ENCODE results near the gene SIRPB2.

Gene SIRPB2

GRCh38 chr20:1491281-1491840 lies at the start of gene SIRPB2:
Gene SIRPB2, minus strand, starts transcription at chr20:1491420. Its CDS starts 61 bp downstream, at chr20:1491359.
- no peak for DNase-seq (ENCODE audit: low read depth)

GRCh38 chr20:1539816-1540419 lies 48.7 kb upstream of the SIRPB2 start:
- no peak for DNase-seq (ENCODE audit: low read depth)

GRCh38 chr20:1538655-1539054 lies 47.4 kb upstream of the SIRPB2 start:
- no peak for DNase-seq (ENCODE audit: low read depth)

- DNase-seq (ENCODE audit: low read depth): no peak
Measured at GRCh38 chr20:1537731-1538058, 46.5 kb upstream of the SIRPB2 start.

GRCh38 chr20:1536893-1537730 lies 45.9 kb upstream of the SIRPB2 start:
- DNase-seq (ENCODE audit: low read depth): no peak

- no peak for DNase-seq (ENCODE audit: low read depth)
Measured at GRCh38 chr20:1535420-1536175, 44.4 kb upstream of the SIRPB2 start.

GRCh38 chr20:1534526-1534925 lies 43.3 kb upstream of the SIRPB2 start:
- no peak for DNase-seq (ENCODE audit: low read depth)

GRCh38 chr20:1533059-1533458 lies 41.8 kb upstream of the SIRPB2 start:
- no peak for DNase-seq (ENCODE audit: low read depth)

GRCh38 chr20:1528811-1529210 lies 37.6 kb upstream of the SIRPB2 start:
- no peak for DNase-seq (ENCODE audit: low read depth)

- no peak for DNase-seq (ENCODE audit: low read depth)
Measured at GRCh38 chr20:1527923-1528322, 36.7 kb upstream of the SIRPB2 start.

- no peak for DNase-seq (ENCODE audit: low read depth)
Measured at GRCh38 chr20:1526896-1527295, 35.7 kb upstream of the SIRPB2 start.

- no peak for DNase-seq (ENCODE audit: low read depth)
Measured at GRCh38 chr20:1526310-1526709, 35.1 kb upstream of the SIRPB2 start.

GRCh38 chr20:1524004-1524403 lies 32.8 kb upstream of the SIRPB2 start:
- DNase-seq (ENCODE audit: low read depth): no peak

- DNase-seq (ENCODE audit: low read depth): no peak
Measured at GRCh38 chr20:1517010-1517409, 25.8 kb upstream of the SIRPB2 start.

GRCh38 chr20:1513801-1514200 lies 22.6 kb upstream of the SIRPB2 start:
- DNase-seq (ENCODE audit: low read depth): no peak

GRCh38 chr20:1509237-1509636 lies 18.0 kb upstream of the SIRPB2 start:
- no peak for DNase-seq (ENCODE audit: low read depth)

- DNase-seq (ENCODE audit: low read depth): no peak
Measured at GRCh38 chr20:1508574-1508973, 17.4 kb upstream of the SIRPB2 start.

GRCh38 chr20:1507276-1507675 lies 16.1 kb upstream of the SIRPB2 start:
- no peak for DNase-seq (ENCODE audit: low read depth)

- no peak for DNase-seq (ENCODE audit: low read depth)
Measured at GRCh38 chr20:1505871-1506270, 14.7 kb upstream of the SIRPB2 start.

- DNase-seq (ENCODE audit: low read depth): no peak
Measured at GRCh38 chr20:1505361-1505760, 14.1 kb upstream of the SIRPB2 start.

GRCh38 chr20:1503564-1504227 lies 12.5 kb upstream of the SIRPB2 start:
- DNase-seq (ENCODE audit: low read depth): peak; percentile 77

- DNase-seq (ENCODE audit: low read depth): no peak
Measured at GRCh38 chr20:1500496-1500895, 9.3 kb upstream of the SIRPB2 start.
